GM20000 (cell line): ENCODE data around the gene SLC35D2.

ENCODE experiments used
- DNase-seq: peaks from one replicate; pipeline ENCODE4 v3.0.0; 2012; ENCODE audit warnings: low spot score
- TF ChIP-seq, protein P1 (sequence below): IDR thresholded peaks from 2 replicates; pipeline ENCODE4 v1.5.1; 2012; ENCODE audit warnings: mild to moderate bottlenecking, control low read depth; ENCODE audit errors: extremely low read depth, missing control alignments

SLC35D2 gene

DNA sequence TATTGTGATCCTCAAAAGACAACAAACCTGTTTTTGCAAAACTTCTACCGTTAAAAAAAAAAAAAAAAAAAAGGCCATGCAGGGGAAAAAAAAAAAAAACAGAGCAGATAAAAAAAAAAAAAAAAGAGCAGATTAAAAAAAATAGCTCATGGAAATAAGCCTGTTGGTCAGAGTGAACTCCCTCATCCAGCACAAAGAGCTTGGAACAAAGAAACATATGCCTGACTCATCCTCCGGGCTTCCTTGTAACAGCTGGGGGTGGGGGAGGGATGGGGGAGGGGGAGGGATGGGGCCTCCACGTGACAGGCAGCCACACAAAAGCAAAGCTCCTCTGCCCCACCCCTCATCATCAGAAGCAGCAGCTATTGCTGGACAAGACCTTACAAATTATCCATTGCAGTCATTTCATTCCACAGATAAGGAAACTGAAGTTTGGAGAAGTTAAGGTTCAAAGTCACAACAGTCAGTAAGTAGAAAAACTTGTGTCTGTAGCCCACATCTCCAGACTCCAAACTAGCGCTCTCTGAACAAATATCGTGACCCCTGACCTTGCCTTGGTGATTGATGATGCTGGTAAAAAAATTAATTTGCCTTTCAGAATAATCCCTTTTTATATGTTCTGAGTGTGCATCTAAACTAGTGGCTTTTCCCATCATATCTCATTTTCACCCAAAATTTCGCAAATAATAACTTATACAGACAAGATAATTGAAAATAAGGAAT lies 38.9 kb downstream of the SLC35D2 start:
- no peak for DNase-seq

GRCh38 chr9:96343515-96344360 lies 39.8 kb downstream of the SLC35D2 start:
- DNase-seq, result no peak
- TF ChIP-seq, protein P1, sequence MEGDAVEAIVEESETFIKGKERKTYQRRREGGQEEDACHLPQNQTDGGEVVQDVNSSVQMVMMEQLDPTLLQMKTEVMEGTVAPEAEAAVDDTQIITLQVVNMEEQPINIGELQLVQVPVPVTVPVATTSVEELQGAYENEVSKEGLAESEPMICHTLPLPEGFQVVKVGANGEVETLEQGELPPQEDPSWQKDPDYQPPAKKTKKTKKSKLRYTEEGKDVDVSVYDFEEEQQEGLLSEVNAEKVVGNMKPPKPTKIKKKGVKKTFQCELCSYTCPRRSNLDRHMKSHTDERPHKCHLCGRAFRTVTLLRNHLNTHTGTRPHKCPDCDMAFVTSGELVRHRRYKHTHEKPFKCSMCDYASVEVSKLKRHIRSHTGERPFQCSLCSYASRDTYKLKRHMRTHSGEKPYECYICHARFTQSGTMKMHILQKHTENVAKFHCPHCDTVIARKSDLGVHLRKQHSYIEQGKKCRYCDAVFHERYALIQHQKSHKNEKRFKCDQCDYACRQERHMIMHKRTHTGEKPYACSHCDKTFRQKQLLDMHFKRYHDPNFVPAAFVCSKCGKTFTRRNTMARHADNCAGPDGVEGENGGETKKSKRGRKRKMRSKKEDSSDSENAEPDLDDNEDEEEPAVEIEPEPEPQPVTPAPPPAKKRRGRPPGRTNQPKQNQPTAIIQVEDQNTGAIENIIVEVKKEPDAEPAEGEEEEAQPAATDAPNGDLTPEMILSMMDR, result no peak

More for the DNA sequence above, 38.9 kb downstream of the SLC35D2 start:
- TF ChIP-seq, protein P1, result no peak

- DNase-seq, result no peak
These were observed 40.8 kb downstream of the SLC35D2 start for GRCh38 chr9:96342571-96343245.

DNA sequence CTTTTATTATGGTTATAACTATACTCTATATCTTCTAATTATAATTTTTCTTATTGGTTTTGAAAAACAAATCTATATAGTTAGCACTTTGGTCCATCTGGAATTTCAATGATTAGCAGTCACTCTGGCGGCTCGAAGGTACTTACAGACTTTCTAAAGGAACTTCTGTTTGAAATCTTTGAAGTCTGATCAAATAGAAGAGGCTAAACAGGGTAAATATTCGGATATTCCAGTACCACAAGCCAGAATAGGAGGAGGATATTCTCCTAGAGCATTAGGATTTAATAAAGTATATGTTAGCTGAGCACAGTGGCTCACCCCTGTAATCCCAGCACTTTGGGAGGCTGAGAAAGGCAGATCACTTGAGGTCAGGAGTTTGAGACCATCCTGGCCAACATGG lies 42.8 kb downstream of the SLC35D2 start:
- no peak for DNase-seq
- TF ChIP-seq, protein P1, result no peak

More at GRCh38 chr9:96342571-96343245, 40.8 kb downstream of the SLC35D2 start:
- TF ChIP-seq, protein P1, result no peak

DNA sequence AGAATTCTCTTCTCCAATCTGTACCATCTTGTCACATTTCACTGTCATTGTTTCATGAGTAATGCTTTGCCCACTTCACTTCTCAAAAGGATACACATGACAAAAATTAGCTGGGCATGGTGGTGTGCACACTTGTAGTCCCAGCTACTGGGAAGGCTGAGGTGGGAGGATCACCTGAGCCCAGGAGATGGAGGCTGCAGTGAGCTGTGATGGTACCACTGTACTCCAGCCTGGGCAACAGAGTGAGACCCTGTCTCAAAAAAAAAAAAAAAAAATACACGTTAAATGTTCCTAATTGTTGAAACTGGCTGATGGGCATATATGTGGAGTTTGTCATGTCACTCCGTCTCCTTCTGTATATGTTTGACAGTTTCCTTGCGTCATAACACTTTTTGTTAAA lies 45.2 kb downstream of the SLC35D2 start:
- TF ChIP-seq, protein P1, result no peak
- DNase-seq, result no peak

DNA sequence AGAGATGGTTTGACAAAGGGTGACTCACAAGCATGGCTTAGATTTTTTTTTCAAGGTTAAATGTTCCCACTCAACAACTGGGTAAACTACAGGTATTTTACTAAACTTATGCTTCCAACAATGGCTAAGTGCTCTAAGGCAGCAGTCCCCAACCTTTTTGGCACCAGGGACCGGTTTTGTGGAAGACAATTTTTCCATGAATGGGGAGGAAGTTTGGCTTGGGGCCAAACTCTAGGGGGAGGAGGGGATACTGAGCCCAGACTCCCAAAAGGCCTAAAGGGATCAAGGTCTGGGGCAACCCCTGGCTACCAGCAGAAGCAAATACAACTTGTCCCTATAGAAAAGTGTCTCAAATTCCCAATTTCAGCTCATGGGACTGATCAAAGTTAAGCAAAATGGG lies 49.6 kb downstream of the SLC35D2 start:
- TF ChIP-seq, protein P1, result no peak

More for the DNA sequence above, 49.6 kb downstream of the SLC35D2 start:
- DNase-seq, result no peak
